Measurements from ENCODE around the gene QSOX1.

DNA sequence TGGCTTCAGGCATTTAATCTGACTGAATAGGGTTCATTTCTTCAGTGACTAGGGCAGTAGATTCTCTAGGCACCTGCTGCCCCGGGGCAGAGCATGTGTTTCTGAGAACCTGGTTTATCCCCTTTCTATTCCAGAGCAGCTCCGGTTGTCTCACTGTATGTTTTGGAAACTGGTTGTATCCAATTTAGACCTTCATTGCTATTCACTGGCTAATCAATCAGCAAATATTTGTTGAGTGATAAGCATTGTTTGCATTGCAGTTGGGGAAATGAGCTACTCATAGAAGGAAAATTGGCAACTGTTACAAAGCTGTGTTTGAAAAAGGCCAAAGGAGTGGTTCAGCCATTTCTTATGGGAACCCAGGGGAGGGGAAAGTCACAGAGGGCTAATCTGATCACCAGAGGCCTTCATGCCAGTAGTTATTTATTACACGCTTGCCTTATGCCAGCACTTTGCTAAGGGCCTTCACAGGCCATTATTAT is 2.9 kb downstream of the QSOX1 start:
- TF ChIP-seq POLR2A (IDR thresholded peaks at IDR 0.05; ENCODE audit: low read depth, low read length): no peak
- no peak for TF ChIP-seq TAF1 (IDR thresholded peaks at IDR 0.05; ENCODE audit: low read depth, low read length)
- no peak for TF ChIP-seq SPI1 (IDR thresholded peaks at IDR 0.05; ENCODE audit: low read depth, low read length)
